Subcutaneous abdominal adipose tissue (tissue), 5 donors: Measurements from ENCODE around the gene CADPS.

Source experiments
- H3K27ac ChIP-seq: one replicate; pipeline ENCODE4 v1.7.0; 2013; ENCODE audit warnings: low read depth, mild to moderate bottlenecking, inconsistent platforms, low read length, moderate library complexity
- H3K27me3 ChIP-seq, 5 donors: one replicate each; pipeline ENCODE4 v1.7.0; 2013; ENCODE audit warnings: low read length in 5 of 5, inconsistent platforms in 1 of 5; ENCODE audit not compliant: control insufficient read depth in 5 of 5, insufficient read depth in 4 of 5
- H3K36me3 ChIP-seq, 5 donors: one replicate each; pipeline ENCODE4 v1.7.0; 2013; ENCODE audit warnings: low read length in 5 of 5; ENCODE audit not compliant: control insufficient read depth in 5 of 5, insufficient read depth in 5 of 5
- H3K4me1 ChIP-seq, 5 donors: one replicate each; pipeline ENCODE4 v1.7.0; 2013; ENCODE audit warnings: low read length in 5 of 5, mild to moderate bottlenecking in 3 of 5, moderate library complexity in 1 of 5; ENCODE audit not compliant: control insufficient read depth in 5 of 5, insufficient read depth in 5 of 5
- H3K4me3 ChIP-seq, 5 donors: one replicate each; pipeline ENCODE4 v1.7.0; 2013; ENCODE audit warnings: low read length in 5 of 5, low read depth in 1 of 5
- H3K9ac ChIP-seq, 5 donors: one replicate each; pipeline ENCODE4 v1.7.0; 2013; ENCODE audit warnings: low read length in 5 of 5, mild to moderate bottlenecking in 4 of 5, moderate library complexity in 3 of 5
- H3K9me3 ChIP-seq, 5 donors: one replicate each; pipeline ENCODE4 v1.7.0; 2013; ENCODE audit warnings: low read length in 5 of 5; ENCODE audit not compliant: control insufficient read depth in 5 of 5
- donor health status: healthy.
- donor health status: healthy.
- donor health status: healthy.
- donor health status: healthy.
- donor health status: healthy.

The CADPS gene

DNA sequence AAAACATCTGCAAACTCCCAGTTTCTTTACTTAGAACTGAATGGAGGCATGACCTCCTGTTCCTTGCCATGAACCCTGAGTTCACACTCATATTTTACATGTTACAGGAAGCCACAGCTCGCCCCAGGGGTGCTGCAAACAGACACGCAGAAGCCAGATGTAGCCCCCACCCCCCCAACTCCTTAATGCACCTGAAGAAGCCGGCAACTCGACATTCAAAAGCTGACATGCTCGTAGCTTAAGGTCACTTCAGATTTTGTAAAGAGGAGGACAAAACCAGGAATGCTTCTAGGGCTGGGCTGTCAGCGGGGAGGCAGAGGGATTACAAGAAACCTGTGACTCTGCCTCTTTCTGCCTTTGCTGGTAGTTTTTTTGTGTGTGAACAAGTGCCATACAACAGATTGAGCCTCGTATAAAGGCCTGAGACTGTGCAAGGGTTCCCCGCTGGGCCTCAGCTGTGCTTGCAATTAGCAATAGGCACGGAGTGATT, 459.9 kb downstream of the CADPS start:
- no peaks in the 10 kb centered on the region for H3K4me1 ChIP-seq
- no peaks in the 10 kb centered on the region for H3K36me3 ChIP-seq
- peaks cover 0 to 4% (median 0%) of the 10 kb centered on the region in 5 donors for H3K9me3 ChIP-seq
- H3K4me3 ChIP-seq = no peak overlapping the region
- no peak overlapping the region for H3K27ac ChIP-seq
- H3K27me3 ChIP-seq = peaks cover 0 to 3% (median 0%) of the 10 kb centered on the region in 5 donors
- H3K9ac ChIP-seq = no peak overlapping the region

DNA sequence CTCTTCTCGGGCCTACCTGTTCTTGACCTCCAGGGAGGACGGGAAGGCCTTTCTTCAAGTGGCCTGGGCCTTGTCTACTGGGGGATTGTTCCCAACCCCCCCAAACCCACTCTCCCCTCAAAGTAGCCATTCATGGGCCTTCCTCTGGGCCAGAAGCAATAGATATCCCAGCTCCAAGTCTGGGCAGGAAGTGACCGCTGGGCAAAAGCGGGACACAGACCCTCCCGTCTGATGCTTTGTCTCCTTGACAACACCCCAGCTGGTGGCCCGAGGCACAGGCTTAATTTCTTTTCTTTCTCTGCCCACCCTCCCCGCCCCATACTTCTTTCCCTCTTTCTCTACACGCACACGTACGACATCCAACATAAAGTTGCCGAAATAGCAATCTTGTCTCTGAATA, 460.4 kb downstream of the CADPS start:
- H3K27ac ChIP-seq = no peak overlapping the region
- H3K4me1 ChIP-seq = no peaks in the 10 kb centered on the region
- peaks cover 0 to 3% (median 0%) of the 10 kb centered on the region in 5 donors for H3K27me3 ChIP-seq
- H3K9ac ChIP-seq = no peak overlapping the region
- no peaks in the 10 kb centered on the region for H3K36me3 ChIP-seq
- H3K4me3 ChIP-seq = no peak overlapping the region
- peaks cover 0 to 4% (median 0%) of the 10 kb centered on the region in 5 donors for H3K9me3 ChIP-seq

DNA sequence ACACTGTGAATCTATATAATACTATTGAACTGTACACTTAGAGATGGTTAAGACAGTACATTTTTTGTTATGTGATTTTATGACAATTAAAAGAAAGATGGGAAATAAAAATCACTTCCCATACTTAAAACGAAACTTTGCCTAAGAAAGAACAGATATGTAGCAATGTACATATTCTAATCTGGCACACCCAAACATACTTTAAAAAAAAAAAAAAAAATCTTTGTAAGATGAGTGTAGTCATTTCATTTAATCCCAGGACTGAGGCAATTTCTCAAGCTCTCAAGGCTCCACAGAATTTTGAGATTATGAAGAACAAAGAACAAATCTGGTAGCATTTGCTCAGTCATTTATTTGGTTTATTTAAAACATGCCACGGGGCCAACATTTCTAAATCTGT, 461.5 kb downstream of the CADPS start:
- peaks cover 0 to 4% (median 0%) of the 10 kb centered on the region in 5 donors for H3K9me3 ChIP-seq
- H3K27ac ChIP-seq = no peak overlapping the region
- H3K27me3 ChIP-seq = peaks cover 0 to 3% (median 0%) of the 10 kb centered on the region in 5 donors
- no peaks in the 10 kb centered on the region for H3K36me3 ChIP-seq
- H3K4me1 ChIP-seq = no peaks in the 10 kb centered on the region
- H3K4me3 ChIP-seq = no peak overlapping the region
- no peak overlapping the region for H3K9ac ChIP-seq

DNA sequence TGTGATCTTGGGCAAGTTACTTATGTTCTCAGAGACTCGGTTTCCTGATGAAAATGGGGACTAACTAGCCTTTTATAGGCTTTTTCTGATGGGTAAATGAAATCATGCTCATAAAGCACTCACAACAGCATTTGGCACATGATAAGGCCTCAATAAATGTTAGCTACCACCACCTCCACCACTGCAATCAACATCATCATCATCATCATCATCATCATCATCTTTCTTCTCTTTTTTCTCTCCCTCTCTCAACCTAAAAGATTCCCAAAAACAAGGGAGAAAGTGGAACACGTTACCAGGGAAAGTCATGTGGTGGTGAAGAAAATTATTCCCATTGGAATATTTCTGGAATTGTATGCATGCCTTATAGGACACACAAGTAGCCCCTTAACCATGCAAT, 468.3 kb downstream of the CADPS start:
- Histone ChIP-seq H3K27ac (no peak overlapping the region), H3K4me3 (no peak overlapping the region), H3K36me3 (no peaks in the 10 kb centered on the region), H3K9ac (no peak overlapping the region), H3K4me1 (no peaks in the 10 kb centered on the region), H3K9me3 (no peaks in the 10 kb centered on the region), H3K27me3 (peaks cover 0 to 3% (median 0%) of the 10 kb centered on the region in 5 donors)

- Histone ChIP-seq H3K4me1 (no peaks in the 10 kb centered on the region), H3K9me3 (no peaks in the 10 kb centered on the region), H3K36me3 (no peaks in the 10 kb centered on the region), H3K4me3 (no peak overlapping the region), H3K27me3 (peaks cover 0 to 3% (median 0%) of the 10 kb centered on the region in 5 donors), H3K27ac (no peak overlapping the region), H3K9ac (no peak overlapping the region)
Measured at GRCh38 chr3:62405566-62405965, 469.6 kb downstream of the CADPS start.

- no peak overlapping the region for H3K4me3 ChIP-seq
- peaks cover 0 to 3% (median 0%) of the 10 kb centered on the region in 5 donors for H3K27me3 ChIP-seq
- no peak overlapping the region for H3K9ac ChIP-seq
- no peak overlapping the region for H3K27ac ChIP-seq
- H3K36me3 ChIP-seq = no peaks in the 10 kb centered on the region
- H3K4me1 ChIP-seq = no peaks in the 10 kb centered on the region
- H3K9me3 ChIP-seq = no peaks in the 10 kb centered on the region
Measured at GRCh38 chr3:62405135-62405534, 470.1 kb downstream of the CADPS start.

DNA sequence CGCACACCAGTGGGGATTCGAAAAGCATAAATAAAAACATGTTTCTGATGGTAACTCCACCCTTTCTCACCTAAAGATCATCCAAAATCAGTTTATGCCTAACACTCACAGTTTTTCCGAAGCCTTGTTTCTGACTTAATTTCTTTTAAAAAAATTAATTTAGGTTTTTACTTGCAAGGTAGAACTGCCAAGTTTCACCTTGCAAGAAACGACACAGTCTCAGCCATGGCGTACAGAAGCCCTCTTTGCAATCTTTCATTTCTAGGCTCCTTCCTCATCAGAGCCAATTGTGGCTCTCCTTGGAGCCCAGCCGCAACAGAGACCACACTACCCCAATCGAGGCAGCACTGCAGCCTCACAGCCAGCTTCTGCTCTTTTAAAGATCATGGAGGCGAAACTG, 470.9 kb downstream of the CADPS start:
- no peak overlapping the region for H3K4me3 ChIP-seq
- no peak overlapping the region for H3K27ac ChIP-seq
- H3K36me3 ChIP-seq = no peaks in the 10 kb centered on the region
- no peaks in the 10 kb centered on the region for H3K9me3 ChIP-seq
- peaks cover 0 to 3% (median 0%) of the 10 kb centered on the region in 5 donors for H3K27me3 ChIP-seq
- no peaks in the 10 kb centered on the region for H3K4me1 ChIP-seq
- no peak overlapping the region for H3K9ac ChIP-seq

- no peaks in the 10 kb centered on the region for H3K36me3 ChIP-seq
- no peak overlapping the region for H3K9ac ChIP-seq
- no peaks in the 10 kb centered on the region for H3K9me3 ChIP-seq
- H3K27ac ChIP-seq = no peak overlapping the region
- peaks cover 0 to 3% (median 0%) of the 10 kb centered on the region in 5 donors for H3K27me3 ChIP-seq
- H3K4me3 ChIP-seq = no peak overlapping the region
- H3K4me1 ChIP-seq = no peaks in the 10 kb centered on the region
Measured at GRCh38 chr3:62403765-62404164, 471.5 kb downstream of the CADPS start.

GRCh38 chr3:62392626-62393292, 482.5 kb downstream of the CADPS start:
- H3K36me3 ChIP-seq = no peaks in the 10 kb centered on the region
- H3K4me1 ChIP-seq = no peaks in the 10 kb centered on the region
- no peaks in the 10 kb centered on the region for H3K27me3 ChIP-seq
- no peak overlapping the region for H3K9ac ChIP-seq
- no peak overlapping the region for H3K4me3 ChIP-seq
- H3K9me3 ChIP-seq = peaks cover 0 to 4% (median 0%) of the 10 kb centered on the region in 5 donors
- H3K27ac ChIP-seq = no peak overlapping the region

- Histone ChIP-seq H3K9ac (no peak overlapping the region), H3K27ac (no peak overlapping the region), H3K27me3 (peaks cover 0 to 3% (median 0%) of the 10 kb centered on the region in 5 donors), H3K4me1 (no peaks in the 10 kb centered on the region), H3K9me3 (peaks cover 0 to 4% (median 0%) of the 10 kb centered on the region in 5 donors), H3K36me3 (no peaks in the 10 kb centered on the region), H3K4me3 (no peak overlapping the region)
Measured at GRCh38 chr3:62387251-62387650, 488.0 kb downstream of the CADPS start.
